ENCODE results near the gene GNG7. TPM values are rescaled to one million over a fixed set of nuclear protein-coding genes. Genes with fewer than 3 reads are reported as not detected.
A peak's percentile ranks its signal among the peaks of the same experiment; 100 is the strongest.

Gene GNG7
- total and polyA plus RNA-seq, 10 of the 15 experiments (the other 5 are each of a cell fraction or from before 2014, with no cell fraction given), result 1.9 to 13.6 (median 6.5) TPM

GRCh38 chr19:2475018-2475701 lies 227.3 kb downstream of the GNG7 start (continued):
- TF ChIP-seq NR2F1 (conservative IDR thresholded peaks at IDR 0.05), result peak; percentile 52
- TF ChIP-seq EED (IDR thresholded peaks at IDR 0.05; ENCODE audit: low read depth), result peak; percentile 52
- TF ChIP-seq NR2C2 (IDR thresholded peaks at IDR 0.05; ENCODE audit: borderline replicate concordance, control insufficient read depth, insufficient read length, low read depth), result no peak
- TF ChIP-seq RAD51 (IDR thresholded peaks at IDR 0.05), result no peak
- no peak for TF ChIP-seq USF2 (IDR thresholded peaks at IDR 0.05; ENCODE audit: borderline replicate concordance, low read depth, low read length)
- no peak; the same call in 1 of the 2 replicates for TF ChIP-seq IRF4 (IDR thresholded peaks at IDR 0.05; ENCODE audit: low read depth, low read length)
- peak; percentile 10 for TF ChIP-seq BACH1 (IDR thresholded peaks at IDR 0.05; ENCODE audit: borderline replicate concordance)
- TF ChIP-seq NFYB (IDR thresholded peaks at IDR 0.05; ENCODE audit: insufficient read depth, low read depth, low read length), result no peak
- no peak; the same call in none of the 2 replicates for TF ChIP-seq GATAD2B (conservative IDR thresholded peaks at IDR 0.05; ENCODE audit: low read depth)
- 0 out of 6 replicates have a peak, but pooled peaks of 1 of the 3 experiments have one; percentile 6 for TF ChIP-seq CTCF (IDR thresholded peaks at IDR 0.05 in 2 of 3, conservative IDR thresholded peaks at IDR 0.05 in 1 of 3; ENCODE audit: control insufficient read depth in 2 of 3, extremely low read depth in 1 of 3, insufficient read depth in 1 of 3, low read depth in 3 of 3, low read length in 3 of 3)
- peak in 1 of 2 experiments; percentile 93; a peak in 2 of 3 replicates for TF ChIP-seq EGR1 (IDR thresholded peaks at IDR 0.05; ENCODE audit: borderline replicate concordance in 1 of 2, low read depth in 2 of 2, low read length in 2 of 2)
- TF ChIP-seq PRDM15 (CRISPR knock-in tag; IDR thresholded peaks at IDR 0.05), result no peak
- TF ChIP-seq BRCA1 (IDR thresholded peaks at IDR 0.05; ENCODE audit: low read depth, low read length), result no peak
- no peak for TF ChIP-seq ZBTB11 (CRISPR knock-in tag; IDR thresholded peaks at IDR 0.05)
- no peak for TF ChIP-seq HDAC6 (IDR thresholded peaks at IDR 0.05; ENCODE audit: unreplicated experiment)
- TF ChIP-seq, protein P1, sequence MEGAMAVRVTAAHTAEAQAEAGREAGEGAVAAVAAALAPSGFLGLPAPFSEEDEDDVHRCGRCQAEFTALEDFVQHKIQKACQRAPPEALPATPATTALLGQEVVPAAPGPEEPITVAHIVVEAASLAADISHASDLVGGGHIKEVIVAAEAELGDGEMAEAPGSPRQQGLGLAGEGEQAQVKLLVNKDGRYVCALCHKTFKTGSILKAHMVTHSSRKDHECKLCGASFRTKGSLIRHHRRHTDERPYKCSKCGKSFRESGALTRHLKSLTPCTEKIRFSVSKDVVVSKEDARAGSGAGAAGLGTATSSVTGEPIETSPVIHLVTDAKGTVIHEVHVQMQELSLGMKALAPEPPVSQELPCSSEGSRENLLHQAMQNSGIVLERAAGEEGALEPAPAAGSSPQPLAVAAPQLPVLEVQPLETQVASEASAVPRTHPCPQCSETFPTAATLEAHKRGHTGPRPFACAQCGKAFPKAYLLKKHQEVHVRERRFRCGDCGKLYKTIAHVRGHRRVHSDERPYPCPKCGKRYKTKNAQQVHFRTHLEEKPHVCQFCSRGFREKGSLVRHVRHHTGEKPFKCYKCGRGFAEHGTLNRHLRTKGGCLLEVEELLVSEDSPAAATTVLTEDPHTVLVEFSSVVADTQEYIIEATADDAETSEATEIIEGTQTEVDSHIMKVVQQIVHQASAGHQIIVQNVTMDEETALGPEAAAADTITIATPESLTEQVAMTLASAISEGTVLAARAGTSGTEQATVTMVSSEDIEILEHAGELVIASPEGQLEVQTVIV (IDR thresholded peaks at IDR 0.05; ENCODE audit: borderline replicate concordance, partially characterized antibody), result no peak

Data from GM12878 (cell line).